Tibial nerve (tissue), 4 donors: ENCODE measurements around the gene WNT3A. TPM values are rescaled to one million over a fixed set of nuclear protein-coding genes. Genes with fewer than 3 reads are reported as not detected.

Experiments
- DNase-seq, 2 donors: peaks; one replicate each; pipeline ENCODE4 v3.0.0-alpha.2; 2019; ENCODE audit warnings: low spot score in 2 of 2
- H3K27ac ChIP-seq, 4 donors: fragments of 200-600 bp; sonication (generic) in 3 of 4; one replicate each; pipeline ENCODE4 v1.5.1; 2017 to 2019; ENCODE audit warnings: mild to moderate bottlenecking in 1 of 4
- H3K27me3 ChIP-seq, 2 donors: fragments of 200-600 bp; sonication (generic) in 1 of 2; one replicate each; pipeline versions ENCODE4 v1.5.1 to v1.6.0; 2017 to 2019
- H3K36me3 ChIP-seq, 3 donors: fragments of 200-600 bp; sonication (generic); one replicate each; pipeline ENCODE4 v1.5.1; 2018 to 2019
- H3K4me1 ChIP-seq, 4 donors: fragments of 200-600 bp; sonication (generic) in 3 of 4; one replicate each; pipeline ENCODE4 v1.5.1; 2017 to 2019
- H3K4me3 ChIP-seq, 4 donors: fragments of 200-600 bp; sonication (generic) in 3 of 4; one replicate each; pipeline ENCODE4 v1.5.1; 2017 to 2019; ENCODE audit warnings: mild to moderate bottlenecking in 1 of 4, moderate library complexity in 1 of 4
- H3K9me3 ChIP-seq, 4 donors: fragments of 200-600 bp; sonication (generic) in 3 of 4; one replicate each; pipeline ENCODE4 v1.5.1; 2017 to 2019
- EP300 ChIP-seq, 2 donors: sonication (generic); formaldehyde crosslinking; IDR thresholded peaks; one replicate each; pipeline ENCODE4 v1.6.1; 2017; ENCODE audit warnings: antibody characterized with exemption in 2 of 2, mild to moderate bottlenecking in 1 of 2
- POLR2A ChIP-seq, 2 donors: fragments of 450-650 bp; IDR thresholded peaks; one replicate each; pipeline ENCODE4 v1.6.1; 2017; ENCODE audit warnings: antibody characterized with exemption in 2 of 2, mild to moderate bottlenecking in 2 of 2, moderate library complexity in 2 of 2
- WGBS, 2 donors: methylation state at CpG; one replicate each; pipeline ENCODE4 v1.1.5; 2018; 5-methylcytosine and 5-hydroxymethylcytosine counted together
- small RNA-seq: library from RNA; depleted of rRNA; stranded (forward); fragments of <200 nt; gene quantifications from one replicate; pipeline ENCODE3, GENCODE V24; 2016
- total RNA-seq, 4 donors: library from RNA; depleted of rRNA; stranded (reverse); fragments of >200 nt; gene quantifications; one replicate each; pipeline ENCODE4 v1.1.0, GENCODE V29; 2016
- TF ChIP-seq, protein P1 (sequence below), 5 experiments: fragments of 200-600 bp in 3 of 5; fragments of 450-650 bp in 2 of 5; sonication (generic) in 3 of 5; IDR thresholded peaks; one replicate each; pipeline ENCODE4 v1.5.1; 2016 to 2019; ENCODE audit warnings: antibody characterized with exemption in 5 of 5, mild to moderate bottlenecking in 3 of 5, moderate library complexity in 2 of 5

The WNT3A gene
- total RNA-seq, 4 donors from 2014 or later: not detected

DNA sequence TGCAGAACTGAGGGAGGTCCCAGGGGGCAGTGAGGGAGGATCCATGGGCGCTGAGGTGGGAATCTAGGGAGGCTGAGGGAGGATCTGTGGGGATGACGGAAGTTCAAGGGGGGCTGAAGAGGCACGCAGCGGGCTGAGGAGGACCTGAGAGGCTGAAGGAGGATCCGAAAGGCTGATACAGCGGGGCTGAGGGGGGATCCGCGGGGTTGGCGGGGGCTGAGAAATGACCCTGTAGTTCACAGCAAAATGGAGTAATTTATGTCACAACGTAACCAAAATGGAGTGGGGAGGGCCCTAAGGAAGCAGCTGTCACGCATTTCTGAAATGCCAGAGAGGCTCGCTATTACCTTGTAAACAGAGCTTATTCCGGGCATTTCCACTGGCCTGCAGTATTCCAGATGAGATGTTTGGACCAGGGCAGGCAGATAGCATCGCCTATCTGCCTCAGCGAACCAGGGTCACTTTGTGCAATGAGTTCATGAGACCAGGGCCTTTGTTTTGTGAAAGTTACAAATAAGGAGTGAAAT, 103.2 kb downstream of the WNT3A start:
- Histone ChIP-seq H3K4me3 (peak overlapping the region; percentile 74 to 99 (median 92)), H3K36me3 (peaks cover 0 to 30% (median 0%) of the 10 kb centered on the region in 3 donors), H3K27me3 (no peaks in the 10 kb centered on the region), H3K4me1 (peaks cover 0 to 23% (median 13%) of the 10 kb centered on the region in 4 donors), H3K9me3 (no peaks in the 10 kb centered on the region), H3K27ac (peak overlapping the region; percentile 93 to 99 (median 98))
- DNase-seq: no peak
- WGBS, 2 donors: 32 to 37% methylated on average over 15 of the region's 15 CpGs
- TF ChIP-seq POLR2A (IDR thresholded peaks at IDR 0.05) (no peak), EP300 (IDR thresholded peaks at IDR 0.05) (no peak)
- TF ChIP-seq, protein P1, sequence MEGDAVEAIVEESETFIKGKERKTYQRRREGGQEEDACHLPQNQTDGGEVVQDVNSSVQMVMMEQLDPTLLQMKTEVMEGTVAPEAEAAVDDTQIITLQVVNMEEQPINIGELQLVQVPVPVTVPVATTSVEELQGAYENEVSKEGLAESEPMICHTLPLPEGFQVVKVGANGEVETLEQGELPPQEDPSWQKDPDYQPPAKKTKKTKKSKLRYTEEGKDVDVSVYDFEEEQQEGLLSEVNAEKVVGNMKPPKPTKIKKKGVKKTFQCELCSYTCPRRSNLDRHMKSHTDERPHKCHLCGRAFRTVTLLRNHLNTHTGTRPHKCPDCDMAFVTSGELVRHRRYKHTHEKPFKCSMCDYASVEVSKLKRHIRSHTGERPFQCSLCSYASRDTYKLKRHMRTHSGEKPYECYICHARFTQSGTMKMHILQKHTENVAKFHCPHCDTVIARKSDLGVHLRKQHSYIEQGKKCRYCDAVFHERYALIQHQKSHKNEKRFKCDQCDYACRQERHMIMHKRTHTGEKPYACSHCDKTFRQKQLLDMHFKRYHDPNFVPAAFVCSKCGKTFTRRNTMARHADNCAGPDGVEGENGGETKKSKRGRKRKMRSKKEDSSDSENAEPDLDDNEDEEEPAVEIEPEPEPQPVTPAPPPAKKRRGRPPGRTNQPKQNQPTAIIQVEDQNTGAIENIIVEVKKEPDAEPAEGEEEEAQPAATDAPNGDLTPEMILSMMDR (IDR thresholded peaks at IDR 0.05): no peak

DNA sequence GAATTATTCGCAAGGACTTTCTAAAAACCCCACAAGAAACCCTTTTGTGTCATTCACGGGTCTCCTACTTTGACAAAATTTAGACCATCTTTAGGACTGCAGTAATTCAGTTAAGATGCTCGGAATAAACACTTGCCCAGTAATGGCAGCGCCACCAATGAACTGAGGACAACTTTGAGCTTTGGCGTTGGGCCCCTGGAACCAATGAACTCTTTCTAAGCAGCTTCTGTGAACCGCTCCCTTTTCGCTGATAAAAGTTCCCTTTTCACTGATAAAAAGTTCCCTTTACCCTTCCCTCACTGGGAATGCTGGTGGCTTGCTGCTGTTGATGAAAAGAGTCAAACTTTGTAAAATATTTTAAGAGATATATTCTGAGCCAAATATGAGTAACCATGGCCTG, 103.8 kb downstream of the WNT3A start:
- no peak for TF ChIP-seq POLR2A (IDR thresholded peaks at IDR 0.05)
- TF ChIP-seq, protein P1 (IDR thresholded peaks at IDR 0.05): no peak
- TF ChIP-seq EP300 (IDR thresholded peaks at IDR 0.05): no peak
- Histone ChIP-seq H3K27me3 (no peaks in the 10 kb centered on the region), H3K4me1 (peaks cover 0 to 23% (median 13%) of the 10 kb centered on the region in 4 donors), H3K4me3 (no peak overlapping the region), H3K9me3 (no peaks in the 10 kb centered on the region), H3K27ac (peak overlapping the region; percentile 93 to 99 (median 98)), H3K36me3 (peaks cover 0 to 25% (median 0%) of the 10 kb centered on the region in 3 donors)
- DNase-seq: no peak
- 82 to 93% methylated on average over 7 of the region's 7 CpGs for WGBS, 2 donors

Small RNA genes lying within 50 kb of the gene (small RNA-seq; reads per million reads assigned to genes)
- gene SEPT14P17: not detected

Other genes starting within 250 kb of the WNT3A start
- not detected for gene PRSS38, start 191.3 kb upstream of the WNT3A start, total RNA-seq
- 10 to 100 TPM in 1 of 4 donors, 1 to 10 TPM in 3; 5.1 to 12.8 (median 8.5) TPM for gene WNT9A, start 59.1 kb upstream of the WNT3A start, total RNA-seq
- gene ARF1, start 75.7 kb downstream of the WNT3A start, total RNA-seq: 100 to 1,000 TPM; 251 to 311 (median 258) TPM
- 10 to 100 TPM; 26.4 to 38.5 (median 27.1) TPM for gene C1orf35, start 96.3 kb downstream of the WNT3A start, total RNA-seq
- 10 to 100 TPM; 68.7 to 83.7 (median 80.0) TPM for gene MRPL55, start 102.3 kb downstream of the WNT3A start, total RNA-seq
- gene GUK1, start 133.3 kb downstream of the WNT3A start, total RNA-seq: 100 to 1,000 TPM; 501 to 540 (median 510) TPM
- gene GJC2, start 142.9 kb downstream of the WNT3A start, total RNA-seq: 10 to 100 TPM in 2 of 4 donors, 1 to 10 TPM in 2; 6.9 to 15.1 (median 9.9) TPM
- 10 to 100 TPM in 1 of 4 donors, 1 to 10 TPM in 3; 5.5 to 17.8 (median 9.2) TPM for gene IBA57, start 158.8 kb downstream of the WNT3A start, total RNA-seq
- gene OBSCN, start 201.0 kb downstream of the WNT3A start, total RNA-seq: 10 to 100 TPM in 3 of 4 donors, 1 to 10 TPM in 1; 8.5 to 22.6 (median 19.0) TPM